Measurements from ENCODE around the gene MAST1. TPM values are rescaled to one million over a fixed set of nuclear protein-coding genes. Genes with fewer than 3 reads are reported as not detected.

The MAST1 gene
- total and polyA plus RNA-seq, 10 donors = 0.12 to 0.65 (median 0.32) TPM; not detected in 2

- Histone ChIP-seq H3K27ac (peak overlapping the region in 4 of 8 donors; percentile 82 to 90 (median 87)), H3K36me3 (peaks cover 0 to 38% (median 23%) of the 10 kb centered on the region in 6 donors), H3K4me1 (peaks cover 9 to 38% (median 21%) of the 10 kb centered on the region in 6 donors), H3K9me3 (no peaks in the 10 kb centered on the region), H3K4me3 (peak overlapping the region; percentile 75 to 100 (median 96)), H3K27me3 (replicated peaks in 1 of 7) (peaks cover 0 to 5% (median 0%) of the 10 kb centered on the region in 7 donors)
- TF ChIP-seq POLR2A (IDR thresholded peaks at IDR 0.05) (no peak), CTCF (IDR thresholded peaks at IDR 0.05 in 8 of 11, conservative IDR thresholded peaks at IDR 0.05 in 3 of 11) (no peak), POLR2AphosphoS5 (IDR thresholded peaks at IDR 0.05) (no peak)
- WGBS, 5 donors = 7 to 20% (median 8%) methylated on average over 24 to 26 of the region's 26 CpGs
- peak; percentile 86 for DNase-seq
- intact Hi-C loops (cut with DNase I; ENCODE audit: low total_unique reads) = no loop called here
Observed at GRCh38 chr19:12891553-12892021, 53.3 kb downstream of the MAST1 start.

- intact Hi-C loops (cut with DNase I; ENCODE audit: low total_unique reads) = no loop called here
- TF ChIP-seq POLR2A (IDR thresholded peaks at IDR 0.05) = no peak
- no peak for TF ChIP-seq POLR2AphosphoS5 (IDR thresholded peaks at IDR 0.05)
- TF ChIP-seq CTCF (IDR thresholded peaks at IDR 0.05 in 8 of 11, conservative IDR thresholded peaks at IDR 0.05 in 3 of 11) = no peak
- peaks cover 0 to 58% (median 35%) of the 10 kb centered on the region in 6 donors for H3K36me3 ChIP-seq
- H3K27ac ChIP-seq = no peak overlapping the region
- H3K4me3 ChIP-seq = no peak overlapping the region
- peaks cover 9 to 38% (median 21%) of the 10 kb centered on the region in 6 donors for H3K4me1 ChIP-seq
- 95 to 98% (median 96%) methylated on average over 5 of the region's 5 CpGs for WGBS, 5 donors
- H3K27me3 ChIP-seq (replicated peaks in 1 of 7) = no peaks in the 10 kb centered on the region
- no peaks in the 10 kb centered on the region for H3K9me3 ChIP-seq
- no peak for DNase-seq
Observed at GRCh38 chr19:12893582-12893981, 55.3 kb downstream of the MAST1 start.

GRCh38 chr19:12896460-12896859 is 58.1 kb downstream of the MAST1 start:
- Histone ChIP-seq H3K4me1 (peaks cover 9 to 22% (median 12%) of the 10 kb centered on the region in 6 donors), H3K27ac (no peak overlapping the region), H3K4me3 (no peak overlapping the region), H3K9me3 (no peaks in the 10 kb centered on the region), H3K36me3 (peaks cover 0 to 84% (median 42%) of the 10 kb centered on the region in 6 donors), H3K27me3 (replicated peaks in 1 of 7) (no peaks in the 10 kb centered on the region)
- no peak for DNase-seq
- 95 to 99% (median 97%) methylated on average over 10 to 17 of the region's 17 CpGs for WGBS, 5 donors
- intact Hi-C loops (cut with DNase I; ENCODE audit: low total_unique reads) = no loop called here
- TF ChIP-seq POLR2AphosphoS5 (IDR thresholded peaks at IDR 0.05) (peak in 1 of 3 donors; percentile 25), CTCF (IDR thresholded peaks at IDR 0.05 in 8 of 11, conservative IDR thresholded peaks at IDR 0.05 in 3 of 11) (no peak)

GRCh38 chr19:12899891-12900518 is 61.7 kb downstream of the MAST1 start:
- Histone ChIP-seq H3K4me1 (no peaks in the 10 kb centered on the region), H3K27ac (peak overlapping the region in 1 of 8 donors; percentile 33), H3K27me3 (replicated peaks in 1 of 7) (no peaks in the 10 kb centered on the region), H3K4me3 (no peak overlapping the region), H3K36me3 (peaks cover 0 to 61% (median 31%) of the 10 kb centered on the region in 6 donors), H3K9me3 (no peaks in the 10 kb centered on the region)
- DNase-seq = no peak
- intact Hi-C loops (cut with DNase I; ENCODE audit: low total_unique reads) = no loop called here
- 57 to 79% (median 74%) methylated on average over 10 of the region's 10 CpGs for WGBS, 5 donors
- TF ChIP-seq POLR2A (IDR thresholded peaks at IDR 0.05) (no peak), POLR2AphosphoS5 (IDR thresholded peaks at IDR 0.05) (no peak), CTCF (IDR thresholded peaks at IDR 0.05 in 8 of 11, conservative IDR thresholded peaks at IDR 0.05 in 3 of 11) (no peak)

All from spleen (tissue), 11 donors.